ENCODE data around the gene ANKRD33B. TPM values are rescaled to one million over a fixed set of nuclear protein-coding genes. Genes with fewer than 3 reads are reported as not detected.

ANKRD33B gene
- total RNA-seq, 1 experiment from 2014 or later = 0.75 TPM

GRCh38 chr5:10525124-10525495 is 38.8 kb upstream of the ANKRD33B start:
- intact Hi-C loops (cut with micrococcal nuclease; ENCODE audit: unreplicated experiment) = no loop called here
- Histone ChIP-seq H3K4me1 (ENCODE audit: insufficient read depth, low read length, poor library complexity, severe bottlenecking) (no peaks in the 10 kb centered on the region), H3K36me3 (ENCODE audit: insufficient read depth, low read length, poor library complexity, severe bottlenecking) (no peaks in the 10 kb centered on the region), H3K27me3 (replicated peaks; ENCODE audit: insufficient read depth, low read depth, low read length, poor library complexity) (no peaks in the 10 kb centered on the region), H3K9me3 (ENCODE audit: low read depth, low read length, poor library complexity, severe bottlenecking) (no peaks in the 10 kb centered on the region), H3K4me3 (ENCODE audit: low read depth, low read length, poor library complexity, severe bottlenecking) (no peak overlapping the region), H3K27ac (ENCODE audit: low read depth, low read length, poor library complexity, severe bottlenecking) (no peak overlapping the region)
- ChIA-PET POLR2A (ENCODE audit: low non-redundant PET) (no interaction called here), CTCF (no interaction called here)
- TF ChIP-seq EZH2 (IDR thresholded peaks at IDR 0.05; ENCODE audit: borderline replicate concordance, low read depth, low read length, poor library complexity, severe bottlenecking) = no peak
- no peak for TF ChIP-seq CTCF (conservative IDR thresholded peaks at IDR 0.05; ENCODE audit: low read depth, low read length)
- no TSS peak for BruUV-seq (replicated peaks)
- DNase-seq (ENCODE audit: low spot score) = no peak

GRCh38 chr5:10527281-10527950 is 36.5 kb upstream of the ANKRD33B start:
- CTCF ChIA-PET = no interaction called here
- Histone ChIP-seq H3K27ac (ENCODE audit: low read depth, low read length, poor library complexity, severe bottlenecking) (no peak overlapping the region), H3K36me3 (ENCODE audit: insufficient read depth, low read length, poor library complexity, severe bottlenecking) (no peaks in the 10 kb centered on the region), H3K9me3 (ENCODE audit: low read depth, low read length, poor library complexity, severe bottlenecking) (no peaks in the 10 kb centered on the region), H3K4me3 (ENCODE audit: low read depth, low read length, poor library complexity, severe bottlenecking) (no peak overlapping the region), H3K4me1 (ENCODE audit: insufficient read depth, low read length, poor library complexity, severe bottlenecking) (no peaks in the 10 kb centered on the region), H3K27me3 (replicated peaks; ENCODE audit: insufficient read depth, low read depth, low read length, poor library complexity) (no peaks in the 10 kb centered on the region)
- BruUV-seq (replicated peaks) = no TSS peak
- TF ChIP-seq EZH2 (IDR thresholded peaks at IDR 0.05; ENCODE audit: borderline replicate concordance, low read depth, low read length, poor library complexity, severe bottlenecking) (no peak), CTCF (conservative IDR thresholded peaks at IDR 0.05; ENCODE audit: low read depth, low read length) (no peak)
- POLR2A ChIA-PET (ENCODE audit: low non-redundant PET) = no interaction called here
- no peak for DNase-seq (ENCODE audit: low spot score)
- intact Hi-C loops (cut with micrococcal nuclease; ENCODE audit: unreplicated experiment) = no loop called here

GRCh38 chr5:10528056-10528816 is 35.6 kb upstream of the ANKRD33B start:
- H3K27ac ChIP-seq (ENCODE audit: low read depth, low read length, poor library complexity, severe bottlenecking) = no peak overlapping the region
- no peak for DNase-seq (ENCODE audit: low spot score)
- no peak for TF ChIP-seq EZH2 (IDR thresholded peaks at IDR 0.05; ENCODE audit: borderline replicate concordance, low read depth, low read length, poor library complexity, severe bottlenecking)
- peak; percentile 29; the same call in 1 of the 2 replicates for TF ChIP-seq CTCF (conservative IDR thresholded peaks at IDR 0.05; ENCODE audit: low read depth, low read length)
- no peak overlapping the region for H3K4me3 ChIP-seq (ENCODE audit: low read depth, low read length, poor library complexity, severe bottlenecking)
- H3K9me3 ChIP-seq (ENCODE audit: low read depth, low read length, poor library complexity, severe bottlenecking) = no peaks in the 10 kb centered on the region
- no peaks in the 10 kb centered on the region for H3K27me3 ChIP-seq (replicated peaks; ENCODE audit: insufficient read depth, low read depth, low read length, poor library complexity)
- CTCF ChIA-PET = interaction anchor here (0.6 kb wide), 1 partner anchor 329 kb away, joined by 3 read pairs; no protein-coding TSS in a partner anchor
- intact Hi-C loops (cut with micrococcal nuclease; ENCODE audit: unreplicated experiment) = no loop called here
- no TSS peak for BruUV-seq (replicated peaks)
- POLR2A ChIA-PET (ENCODE audit: low non-redundant PET) = no interaction called here
- no peaks in the 10 kb centered on the region for H3K36me3 ChIP-seq (ENCODE audit: insufficient read depth, low read length, poor library complexity, severe bottlenecking)
- H3K4me1 ChIP-seq (ENCODE audit: insufficient read depth, low read length, poor library complexity, severe bottlenecking) = peaks cover under 1% of the 10 kb centered on the region

Data from A673 (cell line).